ENCODE data around the gene HGD.
A peak's percentile ranks its signal among the peaks of the same experiment; 100 is the strongest.
"Not testable (repeated sequence)": the region's sequence is repeated elsewhere in the genome, so short reads cannot be mapped to it uniquely, and the experiment has no call there.

Gene HGD

GRCh38 chr3:120678984-120679383, 3.1 kb downstream of the HGD start:
- peak; percentile 70 for DNase-seq

- DNase-seq = peak; percentile 41
Observed at GRCh38 chr3:120678331-120678947, 3.6 kb downstream of the HGD start.

DNA sequence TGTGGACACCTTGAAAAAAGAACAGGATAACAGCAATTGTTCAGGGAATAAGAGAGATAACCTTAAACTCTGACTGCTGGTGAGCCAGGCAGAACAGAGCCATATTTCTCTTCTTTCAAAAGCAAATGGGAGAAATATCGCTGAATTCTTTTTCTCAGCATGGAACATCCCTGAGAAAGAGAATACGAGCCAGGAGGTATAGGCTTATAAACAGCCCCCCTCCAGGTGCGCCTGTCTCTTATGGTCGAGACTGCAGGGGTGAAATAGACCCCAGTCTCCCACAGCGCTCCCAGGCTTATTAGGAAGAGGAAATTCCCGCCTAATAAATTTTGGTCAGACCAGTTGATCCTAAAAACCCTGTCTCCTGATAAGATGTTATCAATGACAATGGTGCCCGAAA, 4.8 kb downstream of the HGD start:
- not testable (repeated sequence) for DNase-seq

DNA sequence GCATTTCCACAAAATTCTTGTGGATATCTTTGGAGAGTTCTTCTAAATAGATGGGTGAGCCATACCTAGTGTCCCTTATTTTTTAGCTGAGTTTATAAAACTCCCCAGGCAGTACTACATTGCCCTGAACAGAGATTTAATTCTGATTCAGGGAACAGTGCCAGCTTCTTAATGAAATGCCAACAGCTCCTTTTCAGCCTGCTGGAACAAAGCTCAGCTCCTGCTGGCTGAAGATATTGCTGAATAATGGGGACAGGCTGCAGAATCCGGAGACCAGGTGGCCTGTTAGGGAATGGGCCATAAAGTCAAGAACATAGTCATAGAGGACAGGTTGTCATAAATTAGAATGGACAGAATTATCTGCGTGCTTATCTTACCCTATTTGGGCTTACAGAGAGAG, 8.9 kb downstream of the HGD start:
- DNase-seq = no peak

DNA sequence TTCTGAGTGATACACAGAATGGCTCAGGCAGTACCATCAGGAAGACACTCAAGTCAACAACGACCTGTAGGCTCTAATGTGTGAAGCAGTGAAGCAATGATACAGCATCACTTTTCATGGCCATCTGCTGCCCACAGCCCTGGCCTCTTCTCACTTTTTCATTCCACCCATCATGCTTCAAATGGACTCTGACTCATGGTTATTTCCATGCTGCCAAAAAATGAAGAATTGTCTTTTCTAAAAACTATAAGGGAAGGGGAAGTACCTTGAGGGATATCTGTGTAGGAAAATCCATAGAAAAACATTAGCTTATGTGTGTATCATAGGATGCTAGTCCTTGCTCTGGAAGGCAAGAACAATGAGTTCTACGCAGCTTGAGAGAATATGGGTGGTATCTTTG, 11.5 kb downstream of the HGD start:
- no peak for DNase-seq

GRCh38 chr3:120664926-120665325, 17.1 kb downstream of the HGD start:
- no peak for DNase-seq

GRCh38 chr3:120661945-120662344, 20.1 kb downstream of the HGD start:
- no peak for DNase-seq

DNA sequence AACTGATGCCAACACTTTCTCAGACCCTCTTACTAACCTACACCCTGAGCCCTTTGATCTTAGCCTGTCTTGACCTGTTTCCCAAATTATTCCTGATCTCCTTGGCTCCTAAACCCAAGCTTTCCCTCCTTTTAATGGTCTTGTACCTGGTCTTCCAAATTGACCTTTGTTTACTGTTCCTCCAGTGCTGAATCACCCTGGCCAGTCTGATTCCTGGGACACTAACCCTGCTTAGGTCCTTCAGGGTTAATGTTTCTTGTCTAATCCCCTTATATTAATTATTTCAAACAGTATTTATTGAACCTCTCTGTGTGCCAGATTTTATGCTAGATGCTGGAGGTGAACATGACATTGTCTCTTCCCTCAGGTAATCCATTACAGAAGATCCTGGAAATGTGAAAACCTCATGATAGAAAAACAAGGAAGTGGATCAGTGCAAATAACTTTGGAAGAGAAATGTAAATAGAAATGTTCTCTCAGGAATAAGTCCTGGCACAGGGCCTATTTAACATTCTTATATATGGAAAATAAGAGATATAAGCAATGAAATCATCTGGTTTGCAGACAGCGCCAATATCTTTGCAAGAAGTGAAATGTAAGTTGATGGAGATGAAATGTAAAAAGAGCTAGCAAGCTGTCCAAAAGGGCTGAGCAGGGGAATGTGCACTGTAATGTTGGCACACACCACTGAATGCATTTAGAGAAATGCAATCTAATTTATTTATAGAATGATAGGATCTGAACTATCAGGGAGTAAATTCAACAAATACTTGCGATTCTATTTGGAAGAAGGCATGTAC, 20.7 kb downstream of the HGD start:
- DNase-seq = no peak

DNA sequence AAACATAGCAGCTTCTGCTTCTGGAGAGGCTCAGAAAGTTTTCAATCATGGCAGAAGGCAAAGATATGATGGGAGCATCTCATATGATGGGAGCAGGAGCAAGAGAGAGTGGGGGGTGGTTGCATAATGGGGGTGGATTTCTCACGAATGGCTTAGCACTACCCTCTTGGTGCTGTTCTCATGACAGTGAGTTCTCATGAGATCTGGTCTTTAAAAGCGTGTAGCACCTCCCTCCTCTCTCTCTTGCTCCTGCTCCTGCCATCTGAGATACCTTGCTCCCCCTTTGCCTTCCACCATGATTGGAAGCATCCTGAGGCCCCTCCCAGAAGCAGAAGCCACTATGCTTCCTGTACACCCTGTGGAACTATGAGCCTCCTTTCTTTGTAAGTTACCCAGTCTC, 22.2 kb downstream of the HGD start:
- no peak for DNase-seq

- DNase-seq = no peak
Observed at GRCh38 chr3:120659285-120659684, 22.8 kb downstream of the HGD start.

GRCh38 chr3:120652896-120653545, 29.0 kb downstream of the HGD start:
- peak; percentile 74 for DNase-seq

GRCh38 chr3:120652281-120652680, 29.8 kb downstream of the HGD start:
- DNase-seq = peak; percentile 87

- no peak for DNase-seq
Observed at GRCh38 chr3:120650311-120650710, 31.7 kb downstream of the HGD start.

DNA sequence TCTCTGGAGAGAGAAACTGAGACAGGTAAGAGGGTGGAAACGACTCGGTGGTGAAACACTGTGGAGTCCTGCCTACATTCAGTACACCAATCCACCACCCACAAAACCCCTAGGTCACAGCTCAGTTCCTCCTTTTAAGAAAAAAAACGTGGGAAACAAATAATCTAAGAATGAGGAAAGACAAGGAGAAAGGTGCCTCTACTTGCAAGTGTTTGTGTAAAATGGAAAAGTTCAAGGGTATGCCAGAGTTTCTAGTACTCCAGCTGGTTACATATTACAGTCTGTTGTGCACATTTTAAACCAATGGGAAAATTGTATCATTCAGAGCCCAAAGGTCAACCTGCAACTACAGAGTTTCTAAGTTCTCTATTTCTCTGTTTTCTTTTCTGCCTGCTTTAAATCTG, 32.2 kb downstream of the HGD start:
- DNase-seq = no peak

DNA sequence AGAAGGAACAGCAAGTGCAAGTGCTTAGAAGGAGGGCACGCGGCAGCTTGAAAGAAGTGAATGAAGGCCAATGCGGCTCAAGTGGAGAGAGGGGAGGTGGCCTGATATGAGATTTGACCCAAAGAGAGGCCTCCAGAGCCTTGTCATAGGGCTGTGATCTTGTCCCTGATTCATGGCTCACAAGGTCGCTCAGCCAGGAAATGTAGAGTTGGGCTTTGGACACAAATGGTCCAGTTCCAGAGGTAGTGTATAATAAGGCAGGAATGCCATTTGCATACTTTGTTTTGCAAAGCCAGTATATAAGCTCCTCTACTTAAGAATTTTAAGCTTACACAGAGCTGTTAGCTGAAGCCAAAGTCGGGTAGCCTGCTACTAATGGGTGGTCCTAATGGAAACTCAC, 33.7 kb downstream of the HGD start:
- DNase-seq = no peak

- no peak for DNase-seq
Observed at GRCh38 chr3:120646771-120647432, 35.1 kb downstream of the HGD start.

DNA sequence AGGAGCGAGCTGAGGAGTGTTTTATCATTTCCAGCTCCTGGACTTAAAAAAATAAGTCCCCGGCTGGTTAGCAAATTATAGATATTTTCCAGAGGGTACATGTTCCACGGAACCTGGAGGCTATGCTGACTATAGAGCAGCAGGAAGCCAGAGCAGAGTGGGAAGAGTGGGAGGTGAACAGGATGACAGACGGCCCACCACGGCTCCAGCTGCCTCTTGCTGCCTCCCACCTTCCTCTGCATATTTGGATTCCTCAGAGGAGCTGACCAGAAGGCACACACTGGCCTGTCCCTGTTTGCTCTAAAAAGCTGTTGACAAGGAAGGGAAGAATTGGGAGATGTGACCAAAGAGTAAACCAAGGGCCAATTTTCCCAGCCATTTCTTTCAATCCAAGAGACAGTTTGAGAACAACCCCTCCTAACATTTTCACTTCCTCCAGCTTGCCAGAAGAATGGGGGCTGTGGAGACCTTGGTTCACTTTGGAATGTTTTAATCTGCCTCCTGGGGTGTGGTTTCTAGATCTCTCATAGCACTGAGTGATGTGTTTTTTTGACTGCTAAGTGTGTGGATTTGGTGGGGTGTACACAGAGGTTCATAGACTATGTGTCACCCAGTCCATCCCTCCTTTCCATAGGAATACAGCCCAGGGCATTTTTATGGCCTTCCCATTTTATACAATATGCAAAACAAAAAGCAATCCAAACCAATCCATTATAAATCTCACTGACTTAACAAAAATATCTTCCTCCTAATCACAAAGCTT, 36.8 kb downstream of the HGD start:
- DNase-seq = no peak

- no peak for DNase-seq
Observed at GRCh38 chr3:120642368-120642948, 39.6 kb downstream of the HGD start.

GRCh38 chr3:120641696-120642246, 40.3 kb downstream of the HGD start:
- DNase-seq = no peak

GRCh38 chr3:120640231-120640630, 41.8 kb downstream of the HGD start:
- peak; percentile 15 for DNase-seq

DNA sequence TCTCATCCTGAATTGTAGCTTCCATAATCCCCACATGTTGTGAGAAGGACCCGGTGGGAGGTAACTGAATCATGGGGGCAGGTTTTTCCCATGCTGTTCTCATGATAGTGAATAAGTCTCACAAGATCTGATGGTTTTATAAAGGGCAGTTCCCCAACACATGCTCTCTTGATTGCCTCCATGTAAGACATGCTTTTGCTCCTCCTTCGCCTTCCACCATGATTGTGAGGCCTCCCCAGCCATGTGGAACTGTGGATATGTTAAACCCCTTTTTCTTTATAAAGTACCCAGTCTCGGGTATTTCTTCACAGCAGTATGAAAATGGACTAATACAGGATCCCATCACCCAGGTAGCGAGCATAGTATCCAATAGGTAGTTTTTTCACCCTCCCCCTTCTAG, 43.2 kb downstream of the HGD start:
- not testable (repeated sequence) for DNase-seq

Measured in NCI-H2171 treated with DMSO at 0.1 percent for 48 hours (cell line).